ENCODE data around the gene MTG2.

The MTG2 gene

GRCh38 chr20:62222972-62223371 lies 40.1 kb downstream of the MTG2 start:
- DNase-seq, result no peak

DNA sequence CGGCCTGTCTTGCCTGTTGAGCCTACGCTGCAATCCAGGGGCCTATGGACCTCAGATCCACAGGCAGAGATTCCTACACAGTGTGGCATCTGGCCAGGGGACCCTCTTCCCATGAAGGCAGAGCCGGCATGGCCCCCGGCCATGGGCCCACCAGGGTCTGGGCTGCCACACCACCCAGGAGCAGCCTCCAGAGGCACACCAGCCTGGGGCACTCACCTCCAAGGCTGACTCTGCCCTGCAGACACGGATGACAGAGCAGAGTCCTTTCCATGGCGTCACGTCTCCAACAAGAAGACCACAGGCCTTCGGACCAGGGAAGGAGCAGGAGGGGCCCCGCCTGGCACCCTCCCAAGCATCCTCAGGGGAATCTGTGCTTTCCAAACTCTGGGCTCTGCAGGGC lies 40.7 kb downstream of the MTG2 start:
- no peak for DNase-seq

GRCh38 chr20:62224113-62224855 lies 41.5 kb downstream of the MTG2 start:
- DNase-seq, result no peak

DNA sequence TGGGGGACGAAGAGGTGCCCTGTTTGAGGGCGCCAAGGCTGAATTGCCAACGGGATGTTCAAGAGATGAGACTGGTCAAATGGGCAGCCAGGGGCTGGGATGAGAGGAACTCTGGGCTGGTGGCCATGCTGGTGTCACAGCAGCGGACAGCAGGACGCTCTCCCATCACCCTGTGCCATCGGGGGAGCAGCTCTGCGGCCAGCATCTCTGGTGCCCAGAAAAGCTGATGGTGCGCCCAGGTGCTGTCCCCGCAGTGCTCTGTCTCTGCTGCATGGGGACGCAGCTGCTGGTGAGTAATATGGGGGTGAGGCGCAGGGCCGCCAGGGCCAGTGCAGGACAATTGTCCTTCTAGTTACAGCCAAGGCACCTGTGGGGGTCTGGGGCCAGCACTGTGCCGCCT lies 42.2 kb downstream of the MTG2 start:
- no peak for DNase-seq

- no peak for DNase-seq
Measured at GRCh38 chr20:62225820-62226635, 43.2 kb downstream of the MTG2 start.

GRCh38 chr20:62226707-62227590 lies 44.1 kb downstream of the MTG2 start:
- DNase-seq, result no peak

DNA sequence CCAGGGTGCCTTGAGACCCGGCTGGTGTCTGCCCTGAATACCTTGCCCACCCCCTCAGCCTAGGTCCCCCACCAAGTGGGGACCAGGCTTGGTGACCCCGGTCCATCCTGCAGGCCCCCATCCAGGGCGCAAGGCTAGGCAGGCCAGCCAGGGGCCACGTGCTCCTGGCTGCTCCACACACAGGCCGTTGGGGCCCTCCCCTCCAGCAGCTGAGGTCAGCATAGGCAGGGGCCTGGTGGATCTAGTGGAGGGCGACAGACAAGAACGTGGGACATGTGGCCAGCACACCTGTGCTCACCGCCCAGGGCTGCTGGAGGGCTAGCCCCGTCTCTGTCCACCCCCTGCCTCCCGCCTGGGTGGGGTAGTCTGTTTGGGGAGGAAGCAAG lies 44.8 kb downstream of the MTG2 start:
- no peak for DNase-seq

DNA sequence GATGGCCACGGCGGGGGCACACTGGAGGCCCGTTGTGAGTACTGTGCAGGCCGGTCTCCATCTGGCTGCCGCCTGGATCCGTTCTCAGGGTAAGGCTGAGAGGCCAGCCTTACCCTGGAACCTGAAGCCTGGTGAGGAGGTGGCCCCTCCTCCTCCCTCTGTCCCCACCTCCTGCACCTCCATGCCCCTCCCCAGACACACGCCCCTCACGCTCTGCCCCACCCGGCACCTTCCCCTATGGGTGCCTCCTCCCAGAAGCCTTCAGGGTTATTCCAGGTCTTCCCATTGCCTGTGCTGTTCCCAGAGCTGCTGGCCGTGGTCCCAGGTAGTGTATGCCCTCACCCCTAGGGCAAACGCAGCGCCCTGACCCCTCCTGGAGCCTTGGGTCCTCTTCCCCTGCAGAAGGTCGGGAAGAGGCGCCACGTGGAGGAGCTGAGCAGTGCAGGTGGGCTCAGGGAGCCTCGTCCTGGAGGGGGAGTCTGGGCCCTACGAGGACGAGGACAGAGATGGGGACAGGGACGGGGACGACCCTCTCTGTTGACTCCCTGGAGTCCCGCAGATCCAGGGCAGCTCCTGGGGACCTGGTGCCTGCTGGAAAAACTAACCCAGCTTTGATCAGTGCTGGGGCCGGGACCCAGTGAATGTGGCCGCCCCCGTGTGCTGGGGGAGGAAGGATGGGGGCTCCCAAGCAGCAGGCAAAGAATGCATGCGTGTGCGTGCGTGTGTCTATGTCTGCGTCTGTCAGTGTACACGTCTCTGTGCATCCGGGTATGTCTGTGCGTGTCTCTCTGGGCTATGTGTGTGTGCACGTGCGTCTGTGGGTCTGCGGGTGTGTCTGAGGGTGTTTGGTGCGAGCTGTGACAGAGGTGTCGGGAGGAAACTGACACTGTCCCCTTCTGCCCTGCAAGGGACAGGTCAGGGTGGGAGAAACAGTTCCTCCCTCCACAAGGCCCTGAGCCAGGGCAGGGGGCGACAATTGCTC lies 45.4 kb downstream of the MTG2 start:
- no peak for DNase-seq

DNA sequence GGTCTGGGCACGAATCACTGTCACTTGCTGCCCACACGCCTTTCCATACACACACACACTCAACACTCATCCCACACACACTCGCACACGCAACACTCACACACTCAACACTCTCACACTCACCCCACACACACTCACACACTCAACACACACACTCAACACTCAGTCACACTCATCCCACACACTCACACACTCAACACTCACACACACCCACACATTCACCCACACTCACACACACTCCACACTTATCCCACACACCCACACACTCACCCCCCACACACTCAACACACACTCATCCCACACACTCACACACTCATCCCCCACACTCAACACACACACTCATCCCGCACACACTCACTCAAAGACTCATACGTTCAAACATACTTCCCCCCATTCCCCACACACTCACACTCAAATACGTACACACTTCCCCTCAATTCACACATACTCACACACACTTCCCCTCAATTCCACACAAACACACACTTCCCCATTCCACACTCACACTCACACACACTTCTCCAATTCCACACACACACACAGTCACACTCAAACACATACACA lies 46.2 kb downstream of the MTG2 start:
- no peak for DNase-seq

- DNase-seq, result no peak
Measured at GRCh38 chr20:62229667-62230066, 46.8 kb downstream of the MTG2 start.

- DNase-seq, result no peak
Measured at GRCh38 chr20:62230276-62230675, 47.4 kb downstream of the MTG2 start.

GRCh38 chr20:62230696-62231095 lies 47.9 kb downstream of the MTG2 start:
- DNase-seq, result no peak

DNA sequence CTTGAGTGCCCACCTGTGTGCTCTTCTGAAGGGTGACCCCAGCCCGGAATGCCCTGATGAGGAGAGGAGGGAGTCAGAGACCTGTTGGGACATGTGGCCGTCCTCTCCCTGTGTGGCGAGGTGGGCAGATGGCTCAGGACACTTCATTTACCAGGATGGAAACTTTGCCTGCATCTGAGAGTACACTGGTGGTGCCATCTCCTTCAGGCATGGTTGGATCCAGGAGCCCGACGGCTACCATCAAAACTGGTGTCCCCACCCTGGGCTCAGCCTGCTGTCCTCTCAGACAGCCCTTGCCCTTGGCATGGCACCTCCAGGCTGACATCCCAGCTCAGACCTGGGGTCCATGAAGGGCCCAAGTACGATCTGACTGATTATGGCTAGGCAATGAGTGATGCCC lies 48.5 kb downstream of the MTG2 start:
- no peak for DNase-seq

GRCh38 chr20:62232194-62232593 lies 49.4 kb downstream of the MTG2 start:
- no peak for DNase-seq

- no peak for DNase-seq
Measured at GRCh38 chr20:62232770-62233645, 50.2 kb downstream of the MTG2 start.

DNA sequence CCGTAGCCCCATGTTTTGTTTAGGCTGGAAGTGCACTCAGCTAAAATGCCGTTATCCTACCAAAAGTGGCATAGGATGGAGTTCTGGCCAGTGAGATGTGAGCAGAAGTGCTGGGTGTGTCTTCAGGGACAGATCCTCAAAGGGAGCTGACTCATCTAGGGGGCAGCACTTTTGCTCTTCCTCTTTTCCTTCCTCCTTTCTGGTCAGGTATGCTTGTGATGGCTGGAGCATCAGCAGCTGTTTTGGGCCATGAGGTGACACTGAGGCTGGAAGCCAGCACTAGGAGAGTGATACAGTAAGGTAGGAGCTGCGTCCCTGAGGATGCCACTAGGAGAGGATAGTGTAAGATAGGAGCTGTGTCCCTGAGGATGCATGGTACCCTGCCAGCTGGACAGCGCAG lies 50.9 kb downstream of the MTG2 start:
- DNase-seq, result no peak

DNA sequence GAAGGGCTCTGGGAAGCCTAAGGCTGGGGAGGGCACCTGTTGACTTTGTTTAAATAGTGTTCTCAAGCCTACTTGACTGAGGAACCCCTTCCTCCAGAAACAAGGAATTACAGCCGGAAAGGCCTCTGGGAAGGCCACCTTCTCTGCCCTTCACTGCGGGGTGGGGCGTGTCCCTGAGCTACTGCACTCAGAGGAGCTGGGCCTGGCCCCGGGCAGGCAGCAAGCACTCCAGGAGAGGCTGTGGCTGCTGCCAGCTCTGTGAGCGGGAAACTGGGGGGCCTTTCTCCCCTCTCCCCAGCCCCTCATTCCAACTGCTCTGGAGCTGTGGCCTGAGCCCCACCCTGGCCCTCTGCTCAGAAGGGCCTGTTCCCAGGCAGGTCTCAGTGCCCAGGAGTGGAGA lies 51.5 kb downstream of the MTG2 start:
- DNase-seq, result no peak

- no peak for DNase-seq
Measured at GRCh38 chr20:62235001-62235776, 52.4 kb downstream of the MTG2 start.

GRCh38 chr20:62235777-62236157 lies 52.9 kb downstream of the MTG2 start:
- DNase-seq, result no peak

DNA sequence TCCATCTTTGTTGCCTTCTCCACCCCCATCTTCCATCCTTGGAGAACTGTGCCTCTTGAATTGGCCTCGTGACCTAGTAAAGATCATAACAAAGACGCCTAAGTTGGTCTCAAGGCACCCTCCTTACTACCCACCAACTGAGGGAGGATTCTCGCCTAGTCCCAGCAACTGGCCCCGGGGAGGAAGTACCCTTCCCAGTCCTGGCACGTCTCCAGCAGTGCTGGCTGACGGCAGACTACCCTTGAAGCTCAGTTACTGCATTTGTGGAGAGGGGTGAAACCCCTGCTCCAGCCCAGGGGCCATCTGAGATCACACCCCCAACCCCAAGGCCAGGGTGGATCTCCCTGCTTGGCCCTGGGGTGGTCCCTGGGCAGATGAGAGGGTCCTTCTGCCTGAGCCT lies 53.4 kb downstream of the MTG2 start:
- DNase-seq, result no peak

Data from 8988T (cell line).